Suppressor macrophage treated with lipopolysaccharide for 4 hours (primary cell): ENCODE results near the gene FOSL2.

Experiments
- DNase-seq: peaks from one replicate; pipeline ENCODE4 v3.0.0-alpha.2; 2020

The FOSL2 gene

GRCh38 chr2:28375742-28376631, 16.7 kb upstream of the FOSL2 start:
- no peak for DNase-seq

GRCh38 chr2:28377195-28377816, 15.4 kb upstream of the FOSL2 start:
- no peak for DNase-seq

- peak; percentile 77 for DNase-seq
Measured at GRCh38 chr2:28377984-28378678, 14.5 kb upstream of the FOSL2 start.

- DNase-seq: no peak
Measured at GRCh38 chr2:28378679-28379584, 13.7 kb upstream of the FOSL2 start.

GRCh38 chr2:28380219-28380618, 12.4 kb upstream of the FOSL2 start:
- no peak for DNase-seq

GRCh38 chr2:28381225-28382180, 11.2 kb upstream of the FOSL2 start:
- no peak for DNase-seq

- no peak for DNase-seq
Measured at GRCh38 chr2:28382755-28383154, 9.9 kb upstream of the FOSL2 start.

- no peak for DNase-seq
Measured at GRCh38 chr2:28387082-28387960, 5.3 kb upstream of the FOSL2 start.

GRCh38 chr2:28389399-28390240, 3.0 kb upstream of the FOSL2 start:
- no peak for DNase-seq

GRCh38 chr2:28390241-28390745, 2.4 kb upstream of the FOSL2 start:
- DNase-seq: peak; percentile 99

GRCh38 chr2:28390746-28391563, 1.7 kb upstream of the FOSL2 start:
- no peak for DNase-seq

GRCh38 chr2:28391564-28392296, 928 bp upstream of the FOSL2 start:
- DNase-seq: peak; percentile 93

GRCh38 chr2:28393114-28393836, 617 bp downstream of the FOSL2 start:
- peak; percentile 83 for DNase-seq

- DNase-seq: no peak
Measured at GRCh38 chr2:28394331-28394877, 1.7 kb downstream of the FOSL2 start.

GRCh38 chr2:28394997-28395333, 2.3 kb downstream of the FOSL2 start:
- no peak for DNase-seq

- peak; percentile 90 for DNase-seq
Measured at GRCh38 chr2:28395334-28396061, 2.8 kb downstream of the FOSL2 start.
